Lung (tissue), 13 donors: ENCODE results near the gene ARID3C. TPM values are rescaled to one million over a fixed set of nuclear protein-coding genes. Genes with fewer than 3 reads are reported as not detected.
A peak's percentile ranks its signal among the peaks of the same experiment; 100 is the strongest.

Experiments
- ATAC-seq: fragments of 200-7000 bp; cut with Tn5 transposase; one replicate; pipeline ENCODE4 v1.9.1; 2020; ENCODE audit warnings: moderate number of reproducible peaks; ENCODE audit not compliant: insufficient read depth, low FRiP score
- DNase-seq, 3 donors: peaks; one replicate each; pipeline ENCODE4 v3.0.0-alpha.2; 2013 to 2017
- H3K27ac ChIP-seq, 2 donors: one replicate each; pipeline ENCODE4 v1.5.1; 2013; ENCODE audit warnings: mild to moderate bottlenecking in 2 of 2, moderate library complexity in 2 of 2, control low read depth in 1 of 2, inconsistent platforms in 1 of 2, low read depth in 1 of 2, low read length in 1 of 2
- H3K27me3 ChIP-seq, 3 donors: one replicate each; pipeline ENCODE4 v1.5.1; 2013; ENCODE audit warnings: low read length in 2 of 3; ENCODE audit not compliant: control insufficient read depth in 3 of 3, insufficient read depth in 3 of 3
- H3K36me3 ChIP-seq, 4 donors: one replicate each; pipeline ENCODE4 v1.5.1; 2013; ENCODE audit warnings: low read length in 4 of 4, mild to moderate bottlenecking in 1 of 4, moderate library complexity in 1 of 4; ENCODE audit not compliant: control insufficient read depth in 4 of 4, insufficient read depth in 4 of 4
- H3K4me1 ChIP-seq, 5 donors: one replicate each; pipeline ENCODE4 v1.5.1; 2013; ENCODE audit warnings: low read length in 5 of 5, mild to moderate bottlenecking in 2 of 5, moderate library complexity in 1 of 5; ENCODE audit not compliant: control insufficient read depth in 5 of 5, insufficient read depth in 5 of 5
- H3K4me3 ChIP-seq: one replicate; pipeline ENCODE4 v1.5.1; 2013; ENCODE audit warnings: mild to moderate bottlenecking, control low read depth, moderate library complexity
- H3K9ac ChIP-seq, 2 donors: one replicate each; pipeline ENCODE4 v1.5.1; 2013; ENCODE audit warnings: low read length in 2 of 2, control low read depth in 1 of 2; ENCODE audit not compliant: insufficient read depth in 1 of 2
- H3K9me3 ChIP-seq, 4 donors: one replicate each; pipeline ENCODE4 v1.5.1; 2013; ENCODE audit warnings: low read length in 3 of 4, mild to moderate bottlenecking in 1 of 4, moderate library complexity in 1 of 4; ENCODE audit not compliant: control insufficient read depth in 4 of 4, insufficient read depth in 3 of 4
- WGBS, 2 donors: extraction: QIAGEN DNeasy Blood & Tissue Kit; methylation state at CpG; one replicate each; pipeline ENCODE4 v1.1.7; 2013; 5-methylcytosine and 5-hydroxymethylcytosine counted together
- polyA plus RNA-seq, 2 donors: library from polyadenylated mRNA; stranded (reverse); fragments of 200-250 nt; gene quantifications; one replicate each; pipeline ENCODE4 v1.2.1, GENCODE V29; 2013
- small RNA-seq: library from RNA; depleted of rRNA; stranded (forward); fragments of <200 nt; gene quantifications from one replicate; pipeline ENCODE3, GENCODE V24; 2014; ENCODE audit warnings: low replicate concordance
- total RNA-seq, 2 donors: library from RNA; depleted of rRNA in 1 of 2; stranded (reverse); fragments of >200 nt in 1 of 2; gene quantifications; one replicate each; pipeline ENCODE4 v1.2.1, GENCODE V29; 2014 to 2021
- TF ChIP-seq, protein P1 (sequence below): IDR thresholded peaks from 2 replicates; pipeline ENCODE4 v1.5.1; 2012; ENCODE audit warnings: mild to moderate bottlenecking; ENCODE audit errors: control extremely low read depth, extremely low read depth
- donor health status: control.
- donor health status: control.
- donor health status: Bipolar disorder and iron deficiency.
- donor health status: healthy.
- donor health status: DM: yes; HTN: yes; CAD: no.

The ARID3C gene
- total and polyA plus RNA-seq, 4 donors, result not detected

DNA sequence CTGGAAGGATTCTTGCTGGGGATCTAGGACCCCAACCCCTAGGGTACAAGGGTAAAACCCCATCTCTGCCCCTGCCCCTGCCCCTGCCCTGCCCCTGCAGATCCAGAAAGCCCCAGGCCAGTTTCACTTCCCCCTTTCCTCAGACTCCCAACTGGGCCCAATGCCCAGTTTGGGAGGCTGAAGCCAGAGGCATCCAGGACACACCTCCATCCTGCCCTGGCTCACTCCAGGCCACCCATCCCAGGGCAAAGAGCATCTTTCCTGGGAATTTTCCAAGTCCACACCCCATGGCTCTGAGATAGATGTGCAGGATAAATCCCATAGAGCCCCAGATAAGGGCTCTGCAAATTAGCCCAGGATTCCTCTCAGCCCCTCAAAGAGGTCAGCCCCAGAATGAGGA lies 56.8 kb downstream of the ARID3C start:
- H3K9me3 ChIP-seq, result peaks cover 0 to 2% (median 0%) of the 10 kb centered on the region in 4 donors
- peaks cover 0 to 76% (median 33%) of the 10 kb centered on the region in 5 donors for H3K4me1 ChIP-seq
- DNase-seq (no peak), ATAC-seq (no peak)
- TF ChIP-seq, protein P1, sequence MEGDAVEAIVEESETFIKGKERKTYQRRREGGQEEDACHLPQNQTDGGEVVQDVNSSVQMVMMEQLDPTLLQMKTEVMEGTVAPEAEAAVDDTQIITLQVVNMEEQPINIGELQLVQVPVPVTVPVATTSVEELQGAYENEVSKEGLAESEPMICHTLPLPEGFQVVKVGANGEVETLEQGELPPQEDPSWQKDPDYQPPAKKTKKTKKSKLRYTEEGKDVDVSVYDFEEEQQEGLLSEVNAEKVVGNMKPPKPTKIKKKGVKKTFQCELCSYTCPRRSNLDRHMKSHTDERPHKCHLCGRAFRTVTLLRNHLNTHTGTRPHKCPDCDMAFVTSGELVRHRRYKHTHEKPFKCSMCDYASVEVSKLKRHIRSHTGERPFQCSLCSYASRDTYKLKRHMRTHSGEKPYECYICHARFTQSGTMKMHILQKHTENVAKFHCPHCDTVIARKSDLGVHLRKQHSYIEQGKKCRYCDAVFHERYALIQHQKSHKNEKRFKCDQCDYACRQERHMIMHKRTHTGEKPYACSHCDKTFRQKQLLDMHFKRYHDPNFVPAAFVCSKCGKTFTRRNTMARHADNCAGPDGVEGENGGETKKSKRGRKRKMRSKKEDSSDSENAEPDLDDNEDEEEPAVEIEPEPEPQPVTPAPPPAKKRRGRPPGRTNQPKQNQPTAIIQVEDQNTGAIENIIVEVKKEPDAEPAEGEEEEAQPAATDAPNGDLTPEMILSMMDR, result no peak
- peaks cover 0 to 14% (median 0%) of the 10 kb centered on the region in 4 donors for H3K36me3 ChIP-seq
- H3K4me3 ChIP-seq, result no peak overlapping the region
- H3K27me3 ChIP-seq, result peaks cover 0 to 21% (median 2%) of the 10 kb centered on the region in 3 donors
- no peak overlapping the region for H3K9ac ChIP-seq
- H3K27ac ChIP-seq, result no peak overlapping the region

DNA sequence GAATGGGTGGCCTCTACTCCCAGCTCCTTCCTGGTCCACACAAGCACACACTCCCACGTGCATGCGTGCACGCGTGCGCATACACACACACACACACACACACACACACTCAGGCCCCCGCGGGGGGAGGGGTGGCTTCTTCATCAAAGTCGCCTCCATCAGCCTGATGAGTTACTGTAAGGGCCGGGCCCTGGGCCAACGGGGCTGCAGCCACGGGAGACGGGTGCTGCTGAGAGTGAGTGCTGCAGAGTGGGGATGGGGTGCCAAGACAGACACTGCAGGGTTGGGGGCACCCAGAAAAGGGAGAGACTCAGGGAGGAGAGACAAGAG lies 57.4 kb downstream of the ARID3C start:
- no peak overlapping the region for H3K27ac ChIP-seq
- peaks cover 0 to 18% (median 0%) of the 10 kb centered on the region in 4 donors for H3K36me3 ChIP-seq
- TF ChIP-seq, protein P1, result no peak
- no peak overlapping the region for H3K9ac ChIP-seq
- H3K27me3 ChIP-seq, result peaks cover 0 to 18% (median 2%) of the 10 kb centered on the region in 3 donors
- no peak overlapping the region for H3K4me3 ChIP-seq
- no peaks in the 10 kb centered on the region for H3K9me3 ChIP-seq
- WGBS, 2 donors, result 66 to 81% methylated on average over 12 of the region's 12 CpGs
- peaks cover 0 to 75% (median 28%) of the 10 kb centered on the region in 5 donors for H3K4me1 ChIP-seq
- ATAC-seq, result no peak
- peak; percentile 76 to 87 (median 82) for DNase-seq

Small RNA genes lying within 50 kb of the gene (small RNA-seq; reads per million reads assigned to genes)
- not detected for gene CCL27

Other genes with a start within 250 kb of the ARID3C start
- 10 to 100 TPM in 1 of 2 donors, 1 to 10 TPM in 1; 8.5 to 28.3 TPM for gene FAM219A, start 170.5 kb downstream of the ARID3C start, total RNA-seq
- 10 to 100 TPM; 10.3 to 16.4 TPM for gene FAM219A, start 170.5 kb downstream of the ARID3C start, polyA plus RNA-seq
- 10 to 100 TPM; 12.8 to 26.2 TPM for gene DNAI1, start 170.3 kb downstream of the ARID3C start, total RNA-seq
- gene DNAI1, start 170.3 kb downstream of the ARID3C start, polyA plus RNA-seq, result 1 to 10 TPM; 4.6 to 5.6 TPM
- gene ENHO, start 106.1 kb downstream of the ARID3C start, total RNA-seq, result under 1 TPM; 0.55 to 0.85 TPM
- gene ENHO, start 106.1 kb downstream of the ARID3C start, polyA plus RNA-seq, result 1 to 10 TPM in 1 of 2 donors, under 1 TPM in 1; 0.29 to 1.4 TPM
- 1 to 10 TPM; 1.8 to 3.3 TPM for gene CNTFR, start 39.3 kb downstream of the ARID3C start, total RNA-seq
- under 1 TPM; 0.42 to 0.89 TPM for gene CNTFR, start 39.3 kb downstream of the ARID3C start, polyA plus RNA-seq
- 10 to 100 TPM; 17.0 to 21.9 TPM for gene RPP25L, start 17.0 kb downstream of the ARID3C start, total RNA-seq
- 10 to 100 TPM; 29.6 to 32.6 TPM for gene RPP25L, start 17.0 kb downstream of the ARID3C start, polyA plus RNA-seq
- 10 to 100 TPM; 39.8 to 86.3 TPM for gene DCTN3, start 8.6 kb downstream of the ARID3C start, total RNA-seq
- gene DCTN3, start 8.6 kb downstream of the ARID3C start, polyA plus RNA-seq, result 10 to 100 TPM; 66.0 to 74.6 TPM
- 10 to 100 TPM; 26.0 to 64.1 TPM for gene SIGMAR1, start 8.7 kb upstream of the ARID3C start, total RNA-seq
- gene SIGMAR1, start 8.7 kb upstream of the ARID3C start, polyA plus RNA-seq, result 10 to 100 TPM; 62.5 to 72.0 TPM
- 10 to 100 TPM; 44.1 to 53.0 TPM for gene GALT, start 17.6 kb upstream of the ARID3C start, total RNA-seq
- gene GALT, start 17.6 kb upstream of the ARID3C start, polyA plus RNA-seq, result 10 to 100 TPM; 23.9 to 38.7 TPM
- 10 to 100 TPM; 14.5 to 30.5 TPM for gene IL11RA, start 23.1 kb upstream of the ARID3C start, total RNA-seq
- 10 to 100 TPM in 1 of 2 donors, 1 to 10 TPM in 1; 5.5 to 10.7 TPM for gene IL11RA, start 23.1 kb upstream of the ARID3C start, polyA plus RNA-seq
- gene CCL27, start 33.6 kb upstream of the ARID3C start, total RNA-seq, result under 1 TPM in 1 of 2 donors, not detected in 1; 0.55 TPM
- gene CCL27, start 33.6 kb upstream of the ARID3C start, polyA plus RNA-seq, result under 1 TPM in 1 of 2 donors, not detected in 1; 0.05 TPM
- gene CCL19, start 62.2 kb upstream of the ARID3C start, total RNA-seq, result 10 to 100 TPM; 19.9 to 33.2 TPM
- gene CCL19, start 62.2 kb upstream of the ARID3C start, polyA plus RNA-seq, result 10 to 100 TPM in 1 of 2 donors, 1 to 10 TPM in 1; 6.5 to 81.5 TPM
- gene CCL21, start 81.1 kb upstream of the ARID3C start, total RNA-seq, result 100 to 1,000 TPM in 1 of 2 donors, 10 to 100 TPM in 1; 67.3 to 473 TPM
- 100 to 1,000 TPM; 140 to 223 TPM for gene CCL21, start 81.1 kb upstream of the ARID3C start, polyA plus RNA-seq